Parathyroid adenoma (tissue), 2 donors: Measurements from ENCODE around the gene CCDC85C.

Experiments used
- H2AFZ ChIP-seq: fragments of 300-600 bp; sonication (generic); one replicate; pipeline ENCODE4 v1.7.0; 2017; ENCODE audit warnings: antibody characterized with exemption, mild to moderate bottlenecking
- H3K27ac ChIP-seq: fragments of 300-600 bp; sonication (generic); one replicate; pipeline ENCODE4 v1.7.0; 2017
- H3K27me3 ChIP-seq: fragments of 300-600 bp; sonication (generic); one replicate; pipeline ENCODE4 v1.7.0; 2017; ENCODE audit warnings: low read length; ENCODE audit not compliant: control insufficient read depth, insufficient read depth
- H3K36me3 ChIP-seq: fragments of 300-600 bp; sonication (generic); one replicate; pipeline ENCODE4 v1.7.0; 2017; ENCODE audit warnings: low read length; ENCODE audit not compliant: control insufficient read depth, insufficient read depth
- H3K4me1 ChIP-seq: fragments of 300-600 bp; sonication (generic); one replicate; pipeline ENCODE4 v1.7.0; 2017; ENCODE audit warnings: control low read depth
- H3K4me2 ChIP-seq: fragments of 300-600 bp; sonication (generic); one replicate; pipeline ENCODE4 v1.7.0; 2017; ENCODE audit warnings: low read length
- H3K4me3 ChIP-seq: fragments of 300-600 bp; sonication (generic); one replicate; pipeline ENCODE4 v1.7.0; 2017; ENCODE audit warnings: low read depth, low read length
- H3K79me2 ChIP-seq: fragments of 300-600 bp; sonication (generic); one replicate; pipeline ENCODE4 v1.7.0; 2017; ENCODE audit warnings: control low read depth
- H3K9ac ChIP-seq: fragments of 300-600 bp; sonication (generic); one replicate; pipeline ENCODE4 v1.7.0; 2017; ENCODE audit warnings: mild to moderate bottlenecking
- H3K9me3 ChIP-seq: fragments of 300-600 bp; sonication (generic); one replicate; pipeline ENCODE4 v1.7.0; 2017; ENCODE audit warnings: low read length; ENCODE audit not compliant: control insufficient read depth
- TF ChIP-seq, protein P1 (sequence below): fragments of 300-600 bp; sonication (generic); IDR thresholded peaks from one replicate; pipeline ENCODE4 v1.7.0; 2017; ENCODE audit warnings: antibody characterized with exemption, mild to moderate bottlenecking
- donor health status: primary hyperparathyroidism.

Gene CCDC85C

GRCh38 chr14:99535908-99536778 is 67.9 kb downstream of the CCDC85C start:
- no peaks in the 10 kb centered on the region for H3K36me3 ChIP-seq
- TF ChIP-seq, protein P1, sequence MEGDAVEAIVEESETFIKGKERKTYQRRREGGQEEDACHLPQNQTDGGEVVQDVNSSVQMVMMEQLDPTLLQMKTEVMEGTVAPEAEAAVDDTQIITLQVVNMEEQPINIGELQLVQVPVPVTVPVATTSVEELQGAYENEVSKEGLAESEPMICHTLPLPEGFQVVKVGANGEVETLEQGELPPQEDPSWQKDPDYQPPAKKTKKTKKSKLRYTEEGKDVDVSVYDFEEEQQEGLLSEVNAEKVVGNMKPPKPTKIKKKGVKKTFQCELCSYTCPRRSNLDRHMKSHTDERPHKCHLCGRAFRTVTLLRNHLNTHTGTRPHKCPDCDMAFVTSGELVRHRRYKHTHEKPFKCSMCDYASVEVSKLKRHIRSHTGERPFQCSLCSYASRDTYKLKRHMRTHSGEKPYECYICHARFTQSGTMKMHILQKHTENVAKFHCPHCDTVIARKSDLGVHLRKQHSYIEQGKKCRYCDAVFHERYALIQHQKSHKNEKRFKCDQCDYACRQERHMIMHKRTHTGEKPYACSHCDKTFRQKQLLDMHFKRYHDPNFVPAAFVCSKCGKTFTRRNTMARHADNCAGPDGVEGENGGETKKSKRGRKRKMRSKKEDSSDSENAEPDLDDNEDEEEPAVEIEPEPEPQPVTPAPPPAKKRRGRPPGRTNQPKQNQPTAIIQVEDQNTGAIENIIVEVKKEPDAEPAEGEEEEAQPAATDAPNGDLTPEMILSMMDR, result no peak
- no peaks in the 10 kb centered on the region for H3K9me3 ChIP-seq
- H3K4me3 ChIP-seq, result no peak overlapping the region
- no peaks in the 10 kb centered on the region for H3K27me3 ChIP-seq
- no peak overlapping the region for H3K4me2 ChIP-seq
- peaks cover 52% of the 10 kb centered on the region for H3K79me2 ChIP-seq
- H2AFZ ChIP-seq, result no peak overlapping the region
- H3K27ac ChIP-seq, result no peak overlapping the region
- H3K4me1 ChIP-seq, result peaks cover 3% of the 10 kb centered on the region
- H3K9ac ChIP-seq, result no peak overlapping the region

DNA sequence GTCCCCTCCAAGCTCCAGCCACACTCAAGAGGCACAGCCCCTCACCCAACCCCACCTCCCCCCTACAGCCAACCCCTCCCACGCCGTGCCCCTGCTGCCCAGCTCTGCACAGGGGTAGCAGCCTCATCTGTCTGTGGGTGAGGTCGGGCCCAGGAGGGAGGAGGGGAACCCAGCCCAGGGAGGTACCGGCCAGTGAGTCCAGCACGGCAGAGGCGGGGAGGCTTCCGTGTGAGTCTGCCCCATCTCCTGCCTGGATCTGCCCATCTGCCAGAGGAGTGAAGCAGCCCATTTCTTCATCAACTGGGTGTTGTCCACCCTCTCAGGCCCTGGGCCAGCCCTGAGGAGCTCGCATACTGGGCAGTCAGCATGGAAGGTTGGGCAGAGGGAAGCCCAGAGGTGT is 68.6 kb downstream of the CCDC85C start:
- Histone ChIP-seq H3K27ac (no peak overlapping the region), H3K4me3 (no peak overlapping the region), H3K4me1 (no peaks in the 10 kb centered on the region), H3K9ac (no peak overlapping the region), H3K9me3 (no peaks in the 10 kb centered on the region), H3K79me2 (peaks cover 46% of the 10 kb centered on the region), H2AFZ (no peak overlapping the region), H3K4me2 (no peak overlapping the region), H3K36me3 (no peaks in the 10 kb centered on the region), H3K27me3 (no peaks in the 10 kb centered on the region)
- TF ChIP-seq, protein P1, result no peak

GRCh38 chr14:99534863-99535262 is 69.1 kb downstream of the CCDC85C start:
- Histone ChIP-seq H3K9me3 (no peaks in the 10 kb centered on the region), H2AFZ (no peak overlapping the region), H3K4me3 (no peak overlapping the region), H3K79me2 (peaks cover 44% of the 10 kb centered on the region), H3K27me3 (no peaks in the 10 kb centered on the region), H3K4me2 (no peak overlapping the region), H3K4me1 (no peaks in the 10 kb centered on the region), H3K9ac (no peak overlapping the region), H3K27ac (no peak overlapping the region), H3K36me3 (no peaks in the 10 kb centered on the region)
- TF ChIP-seq, protein P1, result no peak

DNA sequence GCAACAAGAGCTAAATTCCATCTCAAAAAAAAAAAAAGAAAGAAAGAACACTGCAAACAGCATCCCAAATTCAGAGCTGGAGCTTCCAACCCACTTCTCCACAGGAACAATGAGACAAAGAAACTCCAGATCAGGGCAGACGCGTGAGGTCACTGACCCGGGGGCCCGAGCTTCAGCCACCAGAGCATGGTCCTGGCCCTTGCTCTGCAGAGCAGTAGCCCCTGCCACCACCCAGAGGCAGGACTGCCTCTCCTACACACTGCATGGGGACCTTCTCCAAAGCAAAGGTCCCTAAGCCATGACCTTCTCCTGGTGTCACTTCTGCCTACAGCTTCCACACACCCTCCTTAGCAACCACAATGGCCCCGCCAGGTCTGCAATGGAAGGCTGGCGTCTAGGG is 69.7 kb downstream of the CCDC85C start:
- Histone ChIP-seq H3K79me2 (peaks cover 41% of the 10 kb centered on the region), H3K4me1 (no peaks in the 10 kb centered on the region), H3K27ac (no peak overlapping the region), H3K27me3 (no peaks in the 10 kb centered on the region), H3K4me2 (no peak overlapping the region), H2AFZ (no peak overlapping the region), H3K9ac (no peak overlapping the region), H3K4me3 (no peak overlapping the region), H3K36me3 (no peaks in the 10 kb centered on the region), H3K9me3 (no peaks in the 10 kb centered on the region)
- TF ChIP-seq, protein P1, result no peak

DNA sequence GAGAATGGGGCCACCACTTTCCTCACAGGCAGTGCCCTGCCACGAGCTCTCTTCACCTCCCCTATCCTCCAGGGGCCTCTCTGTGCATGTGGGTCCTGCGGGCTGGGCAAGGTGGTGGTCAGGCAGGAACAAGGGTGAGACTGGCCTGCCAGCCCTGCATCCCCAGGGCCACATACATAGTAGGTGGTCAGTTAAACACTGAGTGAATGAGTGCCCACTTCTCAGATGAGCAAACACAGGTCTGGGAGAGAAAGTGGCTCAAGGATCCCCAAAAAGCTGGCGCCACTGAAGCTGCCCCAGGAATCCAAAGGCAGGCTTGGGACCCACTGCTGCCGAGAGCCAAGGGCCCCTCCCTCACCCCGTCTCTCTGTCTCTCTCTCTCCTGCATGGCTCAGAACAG is 71.7 kb downstream of the CCDC85C start:
- TF ChIP-seq, protein P1, result no peak

More for the DNA sequence above, 71.7 kb downstream of the CCDC85C start:
- Histone ChIP-seq H3K9me3 (no peaks in the 10 kb centered on the region), H3K27me3 (no peaks in the 10 kb centered on the region), H2AFZ (no peak overlapping the region), H3K36me3 (no peaks in the 10 kb centered on the region), H3K27ac (no peak overlapping the region), H3K4me3 (no peak overlapping the region), H3K79me2 (peaks cover 25% of the 10 kb centered on the region), H3K9ac (no peak overlapping the region), H3K4me1 (no peaks in the 10 kb centered on the region), H3K4me2 (no peak overlapping the region)
